ENCODE results near the gene HNRNPUL1. TPM values are rescaled to one million over a fixed set of nuclear protein-coding genes. Genes with fewer than 3 reads are reported as not detected.

HNRNPUL1 gene
- total RNA-seq, 2 donors from 2014 or later, result 248 to 319 TPM

DNA sequence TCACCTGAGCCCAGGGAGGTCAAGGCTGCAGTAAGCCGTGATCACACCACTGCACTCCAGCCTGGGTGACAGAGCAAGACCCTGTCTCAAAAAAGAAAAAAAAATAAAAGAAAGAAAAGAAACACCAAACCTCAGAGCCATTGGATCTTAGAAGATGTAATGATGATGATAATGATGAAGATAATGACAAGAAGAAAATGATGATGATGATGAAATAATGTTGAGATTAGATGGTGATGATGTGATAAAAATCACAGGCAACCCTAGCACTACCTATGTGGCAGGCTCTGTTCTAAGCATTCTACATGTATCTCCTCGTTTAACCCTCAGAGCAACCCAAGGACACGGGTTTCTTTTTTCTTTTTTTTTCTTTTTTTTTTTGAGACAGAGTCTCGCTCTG is 20.1 kb upstream of the HNRNPUL1 start:
- ATAC-seq (no peak), DNase-seq (ENCODE audit: low spot score) (no peak)
- no peaks in the 10 kb centered on the region for H3K4me1 Mint-ChIP-seq (ENCODE audit: low read depth in 2 of 2)
- H3K27ac Mint-ChIP-seq, result no peak overlapping the region
- H3K9me3 Mint-ChIP-seq, result no peaks in the 10 kb centered on the region
- no peak overlapping the region for H3K4me3 Mint-ChIP-seq
- peaks cover 0 to 7% of the 10 kb centered on the region in 2 donors for H3K27me3 Mint-ChIP-seq
- no peaks in the 10 kb centered on the region for H3K36me3 Mint-ChIP-seq

DNA sequence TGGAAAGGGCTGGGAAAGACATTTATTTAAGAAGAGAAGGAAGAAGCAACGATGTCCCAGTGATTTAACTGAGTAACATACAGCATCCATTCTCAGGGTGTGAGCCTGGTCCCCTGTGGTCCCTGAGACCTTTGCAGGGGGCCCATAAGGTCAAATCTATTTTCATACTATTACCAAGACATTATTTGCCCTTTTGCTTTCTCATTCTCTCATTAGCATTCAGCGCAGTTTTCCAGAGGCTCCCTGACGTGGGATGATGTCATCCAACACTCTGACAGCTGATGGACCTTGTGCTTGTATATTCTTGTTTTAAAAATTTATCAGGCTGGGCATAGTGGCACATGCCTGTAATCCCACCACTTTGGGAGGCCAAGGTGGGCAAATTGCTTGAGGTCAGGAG is 18.3 kb upstream of the HNRNPUL1 start:
- Mint-ChIP-seq H3K27ac (no peak overlapping the region), H3K4me1 (ENCODE audit: low read depth in 2 of 2) (no peaks in the 10 kb centered on the region), H3K4me3 (no peak overlapping the region), H3K27me3 (no peaks in the 10 kb centered on the region), H3K36me3 (no peaks in the 10 kb centered on the region), H3K9me3 (no peaks in the 10 kb centered on the region)
- DNase-seq (ENCODE audit: low spot score), result no peak
- no peak for ATAC-seq

DNA sequence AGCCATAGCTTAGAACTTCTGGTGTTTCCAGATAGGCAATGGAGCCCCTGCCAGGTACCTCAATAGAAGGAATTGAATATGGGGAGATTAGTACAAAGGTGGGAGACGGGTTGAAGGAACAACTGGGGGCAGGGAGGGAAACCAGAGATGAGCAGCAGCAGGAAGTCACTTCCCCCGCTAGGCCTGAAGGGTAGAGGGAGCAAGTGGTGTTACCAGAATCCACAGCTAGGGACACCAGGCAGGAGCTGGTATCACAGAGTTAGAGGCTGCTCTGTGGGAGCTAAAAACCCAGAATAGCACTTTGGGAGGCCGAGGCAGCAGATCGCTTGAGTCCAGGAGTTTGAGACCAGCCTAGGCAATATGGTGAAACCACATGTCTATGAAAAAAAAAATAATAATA is 15.3 kb upstream of the HNRNPUL1 start:
- H3K4me3 Mint-ChIP-seq, result no peak overlapping the region
- H3K27ac Mint-ChIP-seq, result no peak overlapping the region
- H3K4me1 Mint-ChIP-seq (ENCODE audit: low read depth in 2 of 2), result no peaks in the 10 kb centered on the region
- H3K27me3 Mint-ChIP-seq, result peaks cover 7 to 9% of the 10 kb centered on the region in 2 donors
- no peaks in the 10 kb centered on the region for H3K9me3 Mint-ChIP-seq
- DNase-seq (ENCODE audit: low spot score) (no peak), ATAC-seq (no peak)
- H3K36me3 Mint-ChIP-seq, result no peaks in the 10 kb centered on the region

DNA sequence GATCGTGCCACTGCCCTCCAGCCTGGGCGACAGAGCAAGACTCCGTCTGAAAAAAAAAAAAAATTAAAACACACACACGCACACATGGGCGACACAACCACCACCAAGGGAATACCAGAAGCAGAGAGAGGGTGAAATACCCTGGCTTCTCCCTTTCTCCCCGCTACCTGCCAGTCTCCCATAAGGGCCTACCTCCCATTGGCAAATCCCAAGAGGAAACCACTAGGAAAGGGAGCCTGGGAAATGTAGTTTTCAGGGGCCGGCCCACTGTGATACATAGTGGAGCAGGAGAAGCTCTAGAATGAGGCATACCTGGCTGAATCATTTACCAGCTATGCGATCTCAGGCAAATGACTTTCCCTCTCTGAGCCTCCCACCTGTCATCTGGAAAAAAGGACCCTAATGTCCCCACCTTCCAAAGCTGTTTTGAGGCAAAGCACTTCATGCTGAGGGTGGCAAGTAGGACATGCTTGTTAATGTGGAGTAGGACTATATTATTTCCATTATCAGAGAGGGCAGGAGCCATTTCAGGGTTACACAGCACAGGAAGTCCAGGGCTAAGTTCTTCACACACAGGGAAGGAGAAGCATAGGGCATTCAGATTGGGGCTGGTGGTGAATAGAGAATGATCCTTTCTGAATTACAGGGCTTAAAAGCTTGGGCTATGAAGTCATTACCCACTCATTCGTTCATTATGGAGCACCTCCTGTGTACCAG is 14.3 kb upstream of the HNRNPUL1 start:
- Mint-ChIP-seq H3K27ac (no peak overlapping the region), H3K27me3 (peaks cover 7 to 9% of the 10 kb centered on the region in 2 donors), H3K4me3 (no peak overlapping the region), H3K36me3 (no peaks in the 10 kb centered on the region), H3K4me1 (ENCODE audit: low read depth in 2 of 2) (no peaks in the 10 kb centered on the region), H3K9me3 (no peaks in the 10 kb centered on the region)
- ATAC-seq (no peak), DNase-seq (ENCODE audit: low spot score) (no peak)

DNA sequence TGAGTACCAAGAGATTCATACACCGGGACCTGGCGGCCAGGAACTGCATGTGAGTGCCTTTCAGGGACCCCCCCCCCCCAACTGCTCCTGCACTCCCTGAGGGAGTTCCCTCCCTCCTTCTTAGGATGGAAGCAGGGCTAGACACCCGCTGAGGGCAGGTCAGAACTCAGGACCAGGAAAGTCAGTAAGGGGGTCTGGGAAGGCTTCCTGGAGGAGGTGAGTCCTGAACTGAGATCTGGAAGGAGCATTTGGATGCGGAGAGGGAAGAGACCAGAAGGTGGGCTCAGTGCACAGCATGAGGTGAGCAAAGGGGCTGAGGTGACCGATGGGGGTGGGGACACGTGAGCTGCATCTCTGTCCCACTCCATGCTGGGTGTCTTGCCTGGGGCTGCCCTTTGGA is 10.5 kb upstream of the HNRNPUL1 start:
- Mint-ChIP-seq H3K27me3 (peaks cover 7 to 9% of the 10 kb centered on the region in 2 donors), H3K27ac (no peak overlapping the region), H3K4me1 (ENCODE audit: low read depth in 2 of 2) (no peaks in the 10 kb centered on the region), H3K9me3 (no peaks in the 10 kb centered on the region), H3K36me3 (no peaks in the 10 kb centered on the region), H3K4me3 (no peak overlapping the region)
- no peak for ATAC-seq
- no peak for DNase-seq (ENCODE audit: low spot score)

DNA sequence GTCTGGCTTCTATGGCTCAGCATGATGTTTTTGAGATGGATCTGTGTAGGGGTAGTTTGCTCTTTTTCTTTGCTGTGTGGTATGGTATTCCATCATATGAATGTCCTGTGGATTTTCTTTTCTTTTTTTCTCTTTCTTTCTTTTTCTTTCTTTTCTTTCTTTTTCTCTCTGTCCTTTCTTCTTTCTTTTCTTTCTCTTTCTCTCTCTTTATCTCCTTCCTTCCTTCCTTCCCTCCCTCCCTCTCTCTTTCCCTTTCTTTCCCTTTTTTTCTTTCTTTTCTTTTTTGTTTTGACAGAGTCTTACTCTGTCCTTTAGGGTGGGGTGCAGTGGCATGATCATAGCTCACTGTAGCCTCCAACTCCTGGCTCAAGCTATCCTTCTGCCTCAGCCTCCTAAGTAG is 9.0 kb upstream of the HNRNPUL1 start:
- DNase-seq (ENCODE audit: low spot score) (no peak), ATAC-seq (no peak)
- Mint-ChIP-seq H3K27ac (no peak overlapping the region), H3K4me1 (ENCODE audit: low read depth in 2 of 2) (no peaks in the 10 kb centered on the region), H3K4me3 (no peak overlapping the region), H3K36me3 (no peaks in the 10 kb centered on the region), H3K27me3 (peaks cover 7 to 9% of the 10 kb centered on the region in 2 donors), H3K9me3 (no peaks in the 10 kb centered on the region)

DNA sequence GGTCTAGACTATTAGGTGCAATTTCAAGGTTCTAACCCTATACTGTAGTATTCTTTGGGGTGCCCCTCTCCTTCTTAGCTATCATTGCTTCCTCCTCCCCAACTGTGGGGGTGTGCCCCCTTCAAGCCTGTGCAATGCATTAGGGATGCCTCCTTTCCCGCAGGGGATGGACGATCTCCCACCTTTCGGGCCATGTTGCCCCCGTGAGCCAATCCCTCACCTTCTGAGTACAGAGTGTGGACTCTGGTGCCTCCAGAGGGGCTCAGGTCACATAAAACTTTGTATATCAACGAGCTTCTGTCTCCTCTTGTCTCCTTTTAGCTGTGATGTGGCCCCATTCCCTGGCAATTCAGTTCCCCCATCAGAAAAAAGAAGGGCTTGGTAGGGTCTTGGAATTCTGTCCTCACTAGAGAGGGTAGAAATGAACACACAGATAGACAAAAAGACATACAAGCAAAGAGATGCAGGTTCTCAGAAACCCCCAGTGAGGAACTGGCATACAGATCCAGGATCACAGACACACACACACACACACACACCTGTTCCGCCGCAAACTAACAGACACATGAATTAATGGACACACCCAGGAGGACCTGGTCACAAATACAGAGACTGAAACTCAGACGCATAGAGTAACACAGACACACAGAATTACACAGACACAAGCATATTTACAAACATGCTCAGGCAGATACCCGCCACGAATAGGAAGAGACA is 2.5 kb upstream of the HNRNPUL1 start:
- peaks cover 30 to 34% of the 10 kb centered on the region in 2 donors for H3K4me1 Mint-ChIP-seq (ENCODE audit: low read depth in 2 of 2)
- H3K9me3 Mint-ChIP-seq, result no peaks in the 10 kb centered on the region
- H3K27me3 Mint-ChIP-seq, result no peaks in the 10 kb centered on the region
- H3K36me3 Mint-ChIP-seq, result peaks cover 12% of the 10 kb centered on the region
- DNase-seq (ENCODE audit: low spot score), result no peak
- no peak for ATAC-seq
- H3K27ac Mint-ChIP-seq, result peak overlapping the region; percentile 98
- peak overlapping the region; percentile 95 for H3K4me3 Mint-ChIP-seq

DNA sequence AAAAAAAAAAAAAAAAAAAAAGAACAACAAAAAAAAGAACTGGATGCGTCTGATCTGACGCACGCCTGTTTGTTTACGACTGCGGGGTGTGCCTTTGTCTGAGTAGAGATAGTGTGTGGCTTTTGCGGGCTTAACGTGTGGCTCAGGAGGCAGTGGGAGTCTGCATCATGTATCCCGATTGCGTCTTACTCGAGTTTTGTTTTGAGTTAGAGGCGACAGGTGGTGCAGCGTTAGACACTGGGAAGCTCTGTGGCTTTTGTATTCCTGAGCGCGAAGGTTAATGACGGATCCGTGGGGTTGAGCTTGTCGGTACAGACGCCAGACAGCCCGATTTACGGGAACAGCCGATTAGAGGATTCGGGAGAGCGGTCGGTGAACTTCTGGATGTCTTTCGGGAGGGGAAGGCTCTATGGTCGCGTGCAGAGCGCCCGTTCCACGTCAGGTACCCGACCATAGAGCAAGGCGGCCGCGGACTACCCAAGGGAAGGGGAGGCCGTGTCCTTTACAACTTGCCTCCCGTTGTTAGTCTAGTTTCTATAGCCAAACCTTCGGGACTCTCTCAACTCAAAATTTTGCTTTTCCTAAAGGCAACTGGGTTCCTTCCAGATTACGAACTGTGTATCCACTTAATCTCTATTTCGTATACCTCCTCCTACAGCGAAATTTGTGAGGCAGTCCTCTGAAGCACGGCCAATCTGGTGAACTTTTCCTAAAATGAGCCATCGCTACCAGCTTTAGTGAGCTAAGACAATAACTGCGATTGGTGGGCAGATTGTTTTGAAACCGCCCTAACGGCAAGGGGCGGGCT is 926 bp upstream of the HNRNPUL1 start:
- Mint-ChIP-seq H3K27me3 (no peaks in the 10 kb centered on the region), H3K27ac (peak overlapping the region; percentile 98), H3K36me3 (peaks cover 15% of the 10 kb centered on the region), H3K4me3 (peak overlapping the region; percentile 95), H3K4me1 (ENCODE audit: low read depth in 2 of 2) (peaks cover 45 to 46% of the 10 kb centered on the region in 2 donors), H3K9me3 (no peaks in the 10 kb centered on the region)
- DNase-seq (ENCODE audit: low spot score), result peak; percentile 67
- peak; percentile 3 to 29 for ATAC-seq

DNA sequence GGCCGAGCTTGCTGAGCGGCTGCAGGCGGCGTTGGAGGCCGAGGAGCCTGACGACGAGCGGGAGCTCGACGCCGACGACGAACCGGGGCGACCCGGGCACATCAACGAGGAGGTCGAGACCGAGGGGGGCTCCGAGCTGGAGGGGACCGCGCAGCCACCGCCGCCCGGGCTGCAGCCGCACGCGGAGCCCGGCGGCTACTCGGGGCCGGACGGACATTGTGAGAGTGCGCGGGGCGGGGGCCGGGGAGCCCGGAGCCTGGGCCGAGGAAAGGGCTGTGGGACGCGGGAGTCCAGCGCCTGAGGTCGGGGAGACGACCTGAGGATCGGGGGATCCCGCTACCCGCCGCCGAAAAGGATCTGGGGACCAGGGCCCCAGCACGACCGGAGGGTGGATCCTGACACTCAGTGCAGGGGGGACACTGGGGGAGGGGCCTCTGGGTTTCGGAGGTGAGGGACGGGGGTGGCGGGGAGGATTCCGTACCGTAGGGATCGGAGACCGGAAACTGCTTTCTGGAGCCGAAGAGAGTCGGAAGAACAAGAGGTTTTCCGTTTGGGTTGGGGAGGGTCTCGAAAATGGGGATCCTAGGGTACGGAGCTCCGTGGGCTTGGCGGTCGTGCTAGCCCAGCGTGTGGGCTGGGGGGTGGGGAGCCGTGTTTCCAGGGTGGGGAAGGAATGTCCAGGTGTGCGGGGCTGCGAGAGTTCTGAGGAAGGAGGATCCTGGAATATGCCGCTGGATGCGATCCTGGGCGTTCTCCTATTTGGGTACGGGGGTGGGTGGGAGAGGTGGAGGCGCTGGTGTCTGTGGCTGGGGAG is 616 bp downstream of the HNRNPUL1 start:
- Mint-ChIP-seq H3K36me3 (peaks cover 15% of the 10 kb centered on the region), H3K27ac (peak overlapping the region; percentile 98), H3K27me3 (no peaks in the 10 kb centered on the region), H3K9me3 (no peaks in the 10 kb centered on the region), H3K4me1 (ENCODE audit: low read depth in 2 of 2) (peaks cover 45 to 46% of the 10 kb centered on the region in 2 donors), H3K4me3 (peak overlapping the region; percentile 95)
- DNase-seq (ENCODE audit: low spot score) (peak; percentile 70), ATAC-seq (no peak)

DNA sequence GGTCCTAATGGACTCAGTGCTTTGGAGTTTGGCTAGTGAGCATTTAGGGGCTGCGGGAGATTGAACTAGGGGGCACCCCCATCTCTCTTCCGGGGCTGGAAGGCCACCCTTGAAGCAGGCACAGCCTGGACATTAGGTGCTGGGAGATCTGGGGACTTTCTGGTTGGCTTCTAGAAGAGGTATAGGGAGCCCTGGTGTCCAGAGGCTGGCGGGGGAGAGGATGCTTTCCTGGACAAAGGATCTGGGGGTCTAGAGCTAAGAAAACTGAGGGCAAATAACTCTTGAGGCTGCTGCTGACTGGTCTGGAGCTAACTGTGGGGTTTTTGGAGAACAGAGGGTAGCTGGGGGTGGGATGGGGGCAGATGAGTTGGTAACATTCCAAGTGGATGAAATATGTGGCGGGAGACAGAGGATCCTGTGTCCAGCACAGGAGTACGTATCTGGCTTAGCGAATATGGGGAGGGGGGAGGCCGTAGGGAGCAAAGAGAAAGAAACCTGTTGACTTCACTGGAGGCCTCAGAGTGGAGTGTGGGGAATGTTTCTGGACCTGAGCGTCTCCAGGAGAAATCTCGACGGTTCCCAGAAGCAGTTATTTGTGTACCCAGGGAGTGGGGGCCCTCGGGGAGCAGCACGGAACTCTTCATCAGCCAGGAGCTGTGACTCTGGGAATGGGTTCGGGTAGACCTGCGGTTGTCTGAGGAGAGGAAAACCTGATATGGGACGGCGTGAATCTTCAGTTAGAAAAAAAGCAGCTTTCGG is 1.4 kb downstream of the HNRNPUL1 start:
- Mint-ChIP-seq H3K27me3 (no peaks in the 10 kb centered on the region), H3K36me3 (peaks cover 15% of the 10 kb centered on the region), H3K4me3 (peak overlapping the region; percentile 95), H3K27ac (peak overlapping the region; percentile 98), H3K9me3 (no peaks in the 10 kb centered on the region), H3K4me1 (ENCODE audit: low read depth in 2 of 2) (peaks cover 45 to 46% of the 10 kb centered on the region in 2 donors)
- ATAC-seq, result no peak
- DNase-seq (ENCODE audit: low spot score), result no peak

DNA sequence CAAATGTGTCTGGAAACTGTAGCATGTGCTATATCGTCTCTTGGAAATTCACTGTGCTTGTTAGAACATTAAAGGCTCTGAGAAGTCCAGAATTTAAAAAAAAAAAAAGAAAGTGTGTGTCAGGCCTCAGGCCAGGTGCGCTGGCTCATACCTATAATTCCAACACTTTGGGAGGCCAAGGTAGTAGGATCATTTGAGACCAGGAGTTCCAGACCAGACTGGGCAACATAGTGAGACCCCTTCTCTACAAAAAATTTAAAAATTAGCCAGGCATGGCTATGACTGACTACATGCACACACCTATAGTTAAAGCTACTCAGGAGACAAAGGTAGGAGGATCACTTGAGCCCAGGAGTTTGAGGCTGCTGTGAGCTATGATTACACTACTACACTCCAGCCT is 4.9 kb downstream of the HNRNPUL1 start:
- H3K27me3 Mint-ChIP-seq, result no peaks in the 10 kb centered on the region
- no peak for ATAC-seq
- no peak overlapping the region for H3K27ac Mint-ChIP-seq
- no peak overlapping the region for H3K4me3 Mint-ChIP-seq
- H3K4me1 Mint-ChIP-seq (ENCODE audit: low read depth in 2 of 2), result peaks cover 27 to 30% of the 10 kb centered on the region in 2 donors
- peaks cover 32% of the 10 kb centered on the region for H3K36me3 Mint-ChIP-seq
- DNase-seq (ENCODE audit: low spot score), result no peak
- no peaks in the 10 kb centered on the region for H3K9me3 Mint-ChIP-seq

DNA sequence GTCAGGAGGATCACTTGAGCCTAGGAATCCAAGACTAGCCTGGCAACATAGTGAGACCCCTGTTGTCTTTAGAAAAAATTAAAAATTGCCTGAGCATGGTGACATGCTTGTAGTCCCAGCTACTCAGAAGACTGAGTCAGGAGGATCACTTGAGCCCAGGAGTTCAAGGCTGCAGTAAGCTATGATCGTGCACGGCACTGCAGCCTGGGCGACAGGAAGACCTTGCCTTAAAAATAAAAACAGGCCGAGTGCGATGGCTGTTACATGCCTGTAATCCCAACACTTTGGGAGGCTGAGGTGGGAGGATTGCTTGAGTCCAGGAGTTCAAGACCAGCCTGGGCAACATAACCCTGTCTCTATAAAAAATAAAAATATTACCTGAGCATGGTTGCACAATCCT is 5.4 kb downstream of the HNRNPUL1 start:
- H3K36me3 Mint-ChIP-seq, result peaks cover 35% of the 10 kb centered on the region
- peaks cover 27 to 30% of the 10 kb centered on the region in 2 donors for H3K4me1 Mint-ChIP-seq (ENCODE audit: low read depth in 2 of 2)
- no peaks in the 10 kb centered on the region for H3K27me3 Mint-ChIP-seq
- H3K4me3 Mint-ChIP-seq, result no peak overlapping the region
- DNase-seq (ENCODE audit: low spot score), result no peak
- H3K9me3 Mint-ChIP-seq, result no peaks in the 10 kb centered on the region
- ATAC-seq, result no peak
- H3K27ac Mint-ChIP-seq, result no peak overlapping the region

DNA sequence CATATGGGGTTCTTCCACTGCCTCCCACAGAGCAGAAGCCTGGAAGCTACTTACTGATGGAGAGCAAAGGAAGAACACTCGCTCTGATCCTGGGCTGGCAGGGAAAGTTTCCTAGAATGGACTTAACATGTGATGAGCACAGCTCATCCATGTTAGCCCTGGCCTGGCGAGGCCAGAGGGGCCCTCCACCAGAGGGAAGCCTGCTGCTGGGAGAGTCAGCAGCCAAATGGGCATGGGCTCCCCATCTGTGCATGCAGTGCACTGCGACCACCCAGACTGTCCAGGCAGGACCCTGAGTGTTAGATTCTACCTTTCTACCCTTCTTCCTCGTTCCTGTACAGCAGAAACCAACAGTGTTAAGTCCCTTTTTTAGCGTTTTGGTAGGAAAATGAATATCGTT is 8.9 kb downstream of the HNRNPUL1 start:
- H3K27me3 Mint-ChIP-seq, result no peaks in the 10 kb centered on the region
- peaks cover 0 to 14% of the 10 kb centered on the region in 2 donors for H3K4me1 Mint-ChIP-seq (ENCODE audit: low read depth in 2 of 2)
- no peak overlapping the region for H3K4me3 Mint-ChIP-seq
- H3K27ac Mint-ChIP-seq, result peak overlapping the region in 1 of 2 donors; percentile 11
- DNase-seq (ENCODE audit: low spot score) (no peak), ATAC-seq (peak in 1 of 2 donors; percentile 9)
- no peaks in the 10 kb centered on the region for H3K9me3 Mint-ChIP-seq
- peaks cover 26% of the 10 kb centered on the region for H3K36me3 Mint-ChIP-seq

Data from natural killer cell treated with Interleukin-12 subunit alpha and Interleukin-12 subunit beta and Interleukin-15 and Interleukin-18, amount 100 ng/mL, for 72 hours (primary cell).